Stimulated activated naive CD8-positive, alpha-beta T cell treated with anti-CD3 and anti-CD28 coated beads, Interleukin-15, Interleukin-2, amounts not matched to agents 100 U/mL and 50 U/mL, for 24 hours (primary cell): ENCODE measurements around the gene U2AF1L4.
A peak's percentile ranks its signal among the peaks of the same experiment; 100 is the strongest.

Source experiments
- ATAC-seq: fragments of 150-1000 bp; cut with Tn5 transposase; one replicate; pipeline ENCODE4 v1.10.0; 2021
- DNase-seq: peaks from one replicate; pipeline ENCODE4 v3.0.0; 2021

Gene U2AF1L4

DNA sequence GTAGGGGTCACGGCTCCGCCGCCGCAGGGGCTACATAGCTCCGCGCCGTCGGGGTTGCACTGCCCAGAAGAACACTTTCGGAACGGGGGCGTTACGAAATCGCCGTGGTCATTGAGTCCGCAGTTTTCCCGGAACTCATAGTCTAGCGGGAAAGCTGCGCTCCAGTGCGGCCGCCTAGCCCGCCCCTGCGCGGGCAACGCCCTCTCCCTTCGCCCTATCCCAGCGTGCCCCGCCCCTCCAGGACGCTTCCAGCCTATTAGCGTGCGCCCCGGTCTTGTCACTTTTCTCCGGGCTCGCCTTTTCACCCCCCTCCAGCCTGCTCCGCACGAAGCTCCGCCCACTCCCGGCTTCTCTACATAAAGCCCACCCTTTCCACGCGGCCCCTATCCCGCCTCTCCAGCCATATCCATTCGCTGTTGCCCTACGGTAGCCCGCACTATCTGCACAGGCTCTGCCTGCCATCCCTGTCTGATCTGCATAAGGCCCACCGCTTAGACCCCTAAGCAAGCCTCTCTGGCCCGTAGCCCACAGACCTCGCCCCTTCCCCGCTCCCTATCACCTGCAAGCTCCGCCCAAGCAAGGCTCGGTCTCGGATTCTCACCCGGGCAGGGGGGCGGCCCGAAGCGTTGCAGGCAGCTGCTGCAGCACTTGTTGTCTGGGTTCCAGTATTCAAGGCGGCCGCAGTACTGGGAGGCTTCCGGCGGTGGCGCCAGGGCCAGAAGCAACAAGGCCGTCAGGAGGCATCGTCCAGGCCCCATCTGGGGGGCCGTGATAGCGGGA, 4.6 kb downstream of the U2AF1L4 start:
- peak; percentile 98 for DNase-seq
- ATAC-seq = peak; percentile 73

DNA sequence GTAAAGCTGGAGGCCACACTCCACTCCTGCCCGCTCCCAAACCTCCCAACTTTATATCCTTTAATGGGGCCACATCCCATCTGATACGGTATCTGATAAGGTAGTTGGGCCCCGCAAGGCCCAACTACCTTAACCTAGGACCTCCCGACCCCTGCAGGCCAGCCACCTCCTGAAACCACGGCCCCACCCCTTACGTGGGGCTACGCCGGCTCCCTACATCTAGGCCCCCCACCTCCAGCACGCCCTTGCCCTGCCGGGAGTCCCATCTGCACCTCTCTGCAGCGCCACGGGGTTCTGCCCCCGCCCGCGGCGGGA, 5.2 kb downstream of the U2AF1L4 start:
- ATAC-seq = peak; percentile 10
- DNase-seq = no peak

DNA sequence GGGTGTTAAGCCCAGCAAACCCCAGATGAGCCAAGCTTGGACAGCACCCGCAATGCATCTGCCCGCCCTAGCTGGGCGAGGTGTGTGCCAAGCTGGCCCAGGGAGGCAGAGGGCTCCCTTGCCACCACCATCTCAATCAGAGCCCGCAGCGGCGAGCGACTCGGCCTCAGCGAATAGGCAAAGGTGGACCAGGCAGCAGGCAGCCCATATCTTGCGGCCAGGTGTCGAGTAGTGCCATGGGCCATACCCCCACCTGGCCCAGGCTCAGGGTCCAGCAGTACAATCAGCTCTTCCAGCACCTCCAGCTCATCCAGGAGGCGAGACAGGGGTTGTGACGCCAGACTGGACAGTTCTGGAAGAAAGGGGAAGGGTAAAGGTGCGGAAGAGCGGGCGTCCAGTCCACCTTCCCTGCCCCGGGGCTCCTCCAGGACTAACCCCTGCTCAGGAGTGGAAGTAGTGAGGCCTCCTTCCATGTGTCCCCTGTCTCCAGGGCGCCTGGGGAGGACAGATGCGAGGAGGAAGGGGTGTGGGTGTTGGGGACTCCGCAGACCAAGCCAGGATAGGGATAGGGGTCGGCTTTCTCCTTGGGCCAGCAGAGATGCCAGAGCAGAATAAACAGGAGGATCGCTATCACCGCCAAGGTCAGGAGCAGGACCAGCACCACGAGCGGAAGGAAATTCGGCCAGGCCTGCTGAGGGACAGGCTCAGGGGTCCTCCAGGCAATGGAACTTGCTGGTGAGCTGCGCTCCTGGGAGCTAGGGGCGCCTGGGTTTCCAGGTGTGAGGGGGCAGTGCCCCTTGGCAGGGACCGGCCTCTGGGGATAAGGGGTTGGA, 5.7 kb downstream of the U2AF1L4 start:
- no peak for ATAC-seq

DNA sequence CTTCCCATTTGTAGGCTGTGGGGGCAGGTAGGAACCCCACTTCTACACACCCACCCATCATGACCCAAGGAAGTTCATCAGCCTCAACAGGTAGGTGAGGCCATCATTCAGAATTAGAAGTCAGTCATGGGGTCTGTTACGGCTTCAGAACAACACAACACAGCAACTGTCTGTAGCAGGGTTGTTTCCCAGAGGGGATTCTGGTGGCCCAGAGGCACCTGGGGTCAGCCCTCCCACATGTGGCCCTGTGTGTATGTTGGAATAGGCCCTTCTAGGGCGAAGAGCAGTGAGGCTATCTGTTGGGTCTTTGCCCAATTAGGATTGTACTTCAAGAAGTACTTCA, 6.4 kb downstream of the U2AF1L4 start:
- DNase-seq (no peak), ATAC-seq (no peak)

More for the DNA sequence above, 5.7 kb downstream of the U2AF1L4 start:
- DNase-seq = no peak

DNA sequence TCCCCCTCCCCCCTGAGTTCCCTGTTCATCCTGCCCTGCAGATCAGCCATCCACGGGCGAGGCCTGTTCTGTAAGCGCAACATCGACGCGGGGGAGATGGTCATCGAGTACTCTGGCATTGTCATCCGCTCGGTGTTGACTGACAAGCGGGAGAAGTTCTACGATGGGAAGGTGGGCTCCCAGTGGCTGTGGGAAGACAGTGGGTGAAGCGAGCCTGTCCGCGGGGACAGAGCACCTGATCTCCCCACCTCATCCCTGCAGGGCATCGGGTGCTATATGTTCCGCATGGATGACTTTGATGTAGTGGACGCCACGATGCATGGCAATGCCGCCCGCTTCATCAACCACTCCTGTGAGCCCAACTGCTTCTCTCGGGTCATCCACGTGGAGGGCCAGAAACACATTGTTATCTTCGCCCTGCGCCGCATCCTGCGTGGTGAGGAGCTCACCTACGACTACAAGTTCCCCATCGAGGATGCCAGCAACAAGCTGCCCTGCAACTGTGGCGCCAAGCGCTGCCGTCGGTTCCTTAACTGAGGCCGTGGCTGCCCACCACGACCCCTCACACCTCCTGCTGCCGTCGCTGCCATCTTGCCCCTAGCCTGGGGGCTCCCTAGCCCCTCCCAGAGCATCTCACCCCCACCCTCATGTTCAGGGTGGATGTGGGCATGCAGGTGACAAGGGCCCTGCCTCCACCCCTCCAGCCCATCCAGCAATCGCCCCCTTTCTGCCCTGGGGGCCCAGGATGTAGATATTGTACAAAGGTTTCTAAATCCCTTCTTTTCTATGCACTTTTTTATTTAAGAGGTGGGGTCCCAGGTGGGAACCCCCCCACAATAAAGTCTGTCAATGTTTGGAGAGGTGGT, 7.0 kb downstream of the U2AF1L4 start:
- no peak for DNase-seq
- ATAC-seq = no peak

DNA sequence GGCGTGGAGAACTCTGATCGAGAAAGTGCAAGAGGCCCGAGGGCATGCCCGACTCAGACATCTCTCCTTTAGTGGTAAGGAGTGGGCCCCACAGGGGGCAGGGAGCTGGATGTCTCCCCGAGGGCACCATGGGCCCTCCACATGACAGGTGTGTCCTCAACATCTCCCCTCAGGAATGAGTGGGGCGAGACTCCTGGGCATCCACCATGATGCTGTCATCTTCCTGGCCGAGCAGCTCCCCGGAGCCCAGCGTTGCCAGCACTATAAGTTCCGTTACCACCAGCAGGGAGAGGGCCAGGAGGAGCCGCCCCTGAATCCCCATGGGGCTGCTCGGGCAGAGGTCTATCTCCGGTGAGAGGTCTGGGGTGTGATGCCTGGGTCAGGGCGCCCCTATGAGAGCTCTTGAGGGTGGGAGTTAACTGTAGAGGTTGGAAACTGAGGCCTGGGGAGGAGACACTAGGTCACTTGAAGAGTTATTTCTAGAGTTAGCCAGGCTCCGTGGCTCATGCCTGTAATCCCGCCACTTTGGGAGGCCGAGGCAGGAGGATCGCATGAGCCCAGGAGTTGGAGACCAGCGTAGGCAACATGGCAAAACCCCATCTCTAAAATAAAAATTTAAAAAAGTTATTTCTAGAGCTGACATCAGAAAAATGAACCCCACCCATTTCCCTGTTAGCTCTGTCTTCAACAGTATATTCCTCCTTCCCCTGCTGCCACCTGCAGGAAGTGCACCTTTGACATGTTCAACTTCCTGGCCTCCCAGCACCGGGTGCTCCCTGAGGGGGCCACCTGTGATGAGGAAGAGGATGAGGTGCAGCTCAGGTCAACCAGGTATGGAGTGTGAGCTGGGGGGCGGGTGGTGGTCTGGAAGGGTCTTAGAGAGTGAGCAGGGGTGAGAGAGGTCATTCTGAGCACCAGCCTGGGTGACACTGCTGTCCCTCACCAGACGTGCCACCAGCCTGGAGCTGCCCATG, 8.0 kb downstream of the U2AF1L4 start:
- ATAC-seq (no peak), DNase-seq (peak; percentile 39)

DNA sequence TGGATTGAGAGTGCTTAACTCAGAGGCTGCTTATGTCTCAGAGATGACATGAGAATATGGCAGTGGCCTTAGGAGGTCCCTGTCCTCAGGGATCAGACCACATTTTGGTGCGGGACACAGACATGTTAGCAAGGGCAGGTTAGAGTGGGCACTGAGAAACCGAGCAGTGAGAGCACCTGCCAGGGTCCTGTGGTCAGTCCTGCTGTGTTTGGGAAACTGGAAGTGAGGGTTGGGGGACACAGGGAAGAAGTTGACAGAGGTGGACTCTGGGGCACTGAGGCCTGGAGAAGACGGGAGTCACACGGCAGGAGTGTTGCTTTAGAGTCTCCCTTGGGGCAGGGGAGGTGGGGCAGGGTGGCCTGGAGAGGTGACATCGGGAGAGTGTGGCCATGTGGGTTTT, 10.3 kb downstream of the U2AF1L4 start:
- no peak for ATAC-seq
- DNase-seq = no peak

DNA sequence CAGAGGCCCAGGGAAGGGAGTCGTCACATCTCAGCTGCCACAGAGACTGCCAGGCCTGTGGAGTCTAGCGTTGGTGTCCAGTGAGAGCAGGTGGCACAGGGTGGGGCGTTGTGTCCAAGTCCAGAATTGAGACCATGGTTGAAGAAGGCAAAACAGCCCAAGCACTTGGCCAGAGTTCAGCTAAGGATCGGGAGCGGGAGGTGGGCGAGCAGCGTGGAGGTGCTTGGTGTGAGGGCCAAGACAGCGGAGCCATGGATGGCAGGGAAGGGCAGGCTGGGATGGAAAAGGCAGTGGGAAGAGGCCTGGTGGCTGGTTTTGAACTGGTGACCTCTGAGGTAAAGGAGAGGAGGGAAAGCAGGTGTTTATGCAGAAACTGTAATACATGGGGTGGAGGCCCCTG, 10.9 kb downstream of the U2AF1L4 start:
- DNase-seq (no peak), ATAC-seq (no peak)

DNA sequence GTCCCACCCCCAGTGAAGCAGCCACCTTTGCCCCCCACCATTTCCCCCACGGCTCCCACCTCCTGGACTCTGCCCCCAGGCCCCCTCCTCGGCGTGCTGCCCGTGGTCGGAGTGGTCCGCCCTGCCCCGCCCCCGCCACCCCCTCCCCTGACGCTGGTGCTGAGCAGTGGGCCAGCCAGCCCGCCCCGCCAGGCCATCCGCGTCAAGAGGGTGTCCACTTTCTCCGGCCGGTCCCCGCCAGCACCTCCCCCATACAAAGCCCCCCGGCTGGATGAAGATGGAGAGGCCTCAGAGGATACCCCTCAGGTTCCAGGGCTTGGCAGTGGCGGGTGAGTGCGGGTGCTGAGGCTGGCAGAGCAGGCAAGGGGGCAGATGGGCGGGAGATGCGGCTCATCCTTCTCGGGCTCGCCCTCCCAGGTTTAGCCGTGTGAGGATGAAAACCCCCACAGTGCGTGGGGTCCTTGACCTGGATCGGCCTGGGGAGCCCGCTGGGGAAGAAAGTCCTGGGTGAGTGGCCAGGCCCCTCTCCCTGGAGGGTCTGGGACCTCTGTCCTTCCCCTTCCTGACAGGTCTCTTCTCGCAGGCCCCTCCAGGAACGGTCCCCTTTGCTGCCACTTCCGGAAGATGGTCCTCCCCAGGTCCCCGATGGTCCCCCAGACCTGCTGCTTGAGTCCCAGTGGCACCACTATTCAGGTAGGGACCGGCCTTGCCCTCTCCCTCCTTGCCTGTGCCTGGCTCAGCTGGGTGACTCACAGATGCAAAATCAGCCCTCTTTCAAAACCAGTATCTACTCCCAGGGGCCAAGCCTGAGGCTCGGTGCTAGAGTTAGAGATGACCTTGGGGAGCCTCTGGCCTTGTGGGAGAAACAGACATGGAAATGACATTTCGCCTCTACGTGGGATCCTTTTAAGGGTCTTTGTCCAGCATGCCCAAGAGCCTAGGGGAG, 11.8 kb downstream of the U2AF1L4 start:
- ATAC-seq (no peak), DNase-seq (no peak)

DNA sequence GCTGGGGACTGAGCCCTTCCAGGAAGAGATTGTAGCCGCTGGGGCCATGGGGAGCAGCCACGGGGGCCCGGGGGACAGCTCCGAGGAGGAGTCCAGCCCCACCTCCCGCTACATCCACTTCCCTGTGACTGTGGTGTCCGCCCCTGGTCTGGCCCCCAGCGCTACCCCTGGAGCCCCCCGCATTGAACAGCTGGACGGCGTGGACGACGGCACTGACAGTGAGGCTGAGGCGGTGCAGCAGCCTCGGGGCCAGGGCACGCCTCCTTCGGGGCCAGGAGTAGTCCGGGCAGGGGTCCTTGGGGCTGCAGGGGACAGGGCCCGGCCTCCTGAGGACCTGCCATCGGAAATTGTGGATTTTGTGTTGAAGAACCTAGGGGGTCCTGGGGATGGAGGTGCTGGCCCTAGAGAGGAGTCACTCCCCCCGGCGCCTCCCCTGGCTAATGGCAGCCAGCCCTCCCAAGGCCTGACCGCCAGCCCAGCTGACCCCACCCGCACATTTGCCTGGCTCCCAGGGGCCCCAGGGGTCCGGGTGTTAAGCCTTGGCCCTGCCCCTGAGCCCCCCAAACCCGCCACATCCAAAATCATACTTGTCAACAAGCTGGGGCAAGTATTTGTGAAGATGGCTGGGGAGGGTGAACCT, 12.6 kb downstream of the U2AF1L4 start:
- ATAC-seq (no peak), DNase-seq (no peak)

DNA sequence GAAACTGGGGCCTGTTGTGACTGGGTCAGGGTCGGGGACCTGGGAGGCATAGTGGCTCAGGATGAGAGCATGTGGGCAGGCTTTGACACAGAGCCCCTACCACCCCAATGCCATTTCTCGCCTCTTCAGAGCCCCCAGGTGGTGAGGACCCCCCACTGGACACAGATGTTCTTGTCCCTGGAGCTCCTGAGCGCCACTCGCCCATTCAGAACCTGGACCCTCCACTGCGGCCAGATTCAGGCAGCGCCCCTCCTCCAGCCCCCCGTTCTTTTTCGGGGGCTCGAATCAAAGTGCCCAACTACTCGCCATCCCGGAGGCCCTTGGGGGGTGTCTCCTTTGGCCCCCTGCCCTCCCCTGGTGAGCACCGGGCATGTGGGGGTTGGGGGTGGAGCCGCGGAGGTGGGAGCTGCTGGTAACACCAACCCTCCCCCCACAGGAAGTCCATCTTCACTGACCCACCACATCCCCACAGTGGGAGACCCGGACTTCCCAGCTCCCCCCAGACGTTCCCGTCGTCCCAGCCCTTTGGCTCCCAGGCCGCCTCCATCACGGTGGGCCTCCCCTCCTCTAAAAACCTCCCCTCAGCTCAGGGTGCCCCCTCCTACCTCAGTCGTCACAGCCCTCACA, 13.3 kb downstream of the U2AF1L4 start:
- no peak for ATAC-seq

DNA sequence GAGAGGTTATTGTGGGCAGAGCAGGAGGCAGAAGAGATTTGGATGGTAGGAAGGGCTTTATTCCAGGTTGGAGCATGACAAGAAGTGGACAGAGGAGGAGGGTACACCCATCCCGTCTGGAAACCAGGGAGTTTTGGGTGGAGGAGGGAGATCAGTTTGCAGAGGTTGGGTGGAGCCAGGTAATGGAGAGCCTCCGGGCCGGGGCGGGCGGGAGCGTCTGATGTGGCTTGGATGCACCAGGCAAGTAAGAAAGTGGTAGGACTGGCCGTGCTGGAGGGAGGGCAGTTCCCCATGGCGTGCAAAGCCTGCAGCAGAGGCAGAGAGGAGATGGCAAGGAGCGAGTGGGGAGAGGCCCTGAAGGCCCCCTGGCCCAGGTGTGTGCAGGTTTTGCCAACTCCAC, 13.9 kb downstream of the U2AF1L4 start:
- ATAC-seq = no peak

More for the DNA sequence above, 13.3 kb downstream of the U2AF1L4 start:
- DNase-seq = no peak

DNA sequence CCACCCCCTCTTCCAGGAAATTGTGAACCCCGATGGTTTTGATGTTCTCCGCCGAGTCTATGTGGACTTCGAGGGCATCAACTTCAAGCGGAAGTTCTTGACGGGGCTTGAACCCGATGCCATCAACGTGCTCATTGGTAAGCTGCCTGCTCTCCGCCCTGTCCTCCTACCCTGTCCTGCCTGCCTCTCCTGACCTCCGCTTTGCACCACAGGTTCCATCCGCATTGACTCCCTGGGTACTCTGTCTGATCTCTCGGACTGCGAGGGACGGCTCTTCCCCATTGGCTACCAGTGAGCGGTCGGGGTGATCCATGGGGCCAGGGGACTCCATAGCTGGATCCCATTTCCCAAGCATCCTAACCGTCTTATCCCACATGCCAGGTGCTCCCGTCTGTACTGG, 14.9 kb downstream of the U2AF1L4 start:
- ATAC-seq (no peak), DNase-seq (no peak)

More for the DNA sequence above, 13.9 kb downstream of the U2AF1L4 start:
- DNase-seq = no peak

DNA sequence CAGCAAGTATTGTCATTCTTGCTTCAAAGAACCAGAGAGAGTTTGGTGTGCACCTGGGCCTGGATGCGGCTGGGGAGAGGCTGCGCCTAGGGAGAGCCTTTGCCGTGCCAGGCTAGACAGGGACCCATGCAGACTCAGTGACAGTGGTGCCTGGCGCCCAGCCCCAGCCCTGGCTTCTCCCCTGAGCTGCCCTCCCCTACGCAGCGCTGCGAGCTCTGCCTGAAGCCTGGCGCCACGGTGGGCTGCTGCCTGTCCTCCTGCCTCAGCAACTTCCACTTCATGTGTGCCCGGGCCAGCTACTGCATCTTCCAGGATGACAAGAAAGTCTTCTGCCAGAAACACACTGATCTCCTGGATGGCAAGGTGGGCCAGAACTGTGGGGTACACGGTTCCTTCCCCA, 15.5 kb downstream of the U2AF1L4 start:
- ATAC-seq (no peak), DNase-seq (no peak)

DNA sequence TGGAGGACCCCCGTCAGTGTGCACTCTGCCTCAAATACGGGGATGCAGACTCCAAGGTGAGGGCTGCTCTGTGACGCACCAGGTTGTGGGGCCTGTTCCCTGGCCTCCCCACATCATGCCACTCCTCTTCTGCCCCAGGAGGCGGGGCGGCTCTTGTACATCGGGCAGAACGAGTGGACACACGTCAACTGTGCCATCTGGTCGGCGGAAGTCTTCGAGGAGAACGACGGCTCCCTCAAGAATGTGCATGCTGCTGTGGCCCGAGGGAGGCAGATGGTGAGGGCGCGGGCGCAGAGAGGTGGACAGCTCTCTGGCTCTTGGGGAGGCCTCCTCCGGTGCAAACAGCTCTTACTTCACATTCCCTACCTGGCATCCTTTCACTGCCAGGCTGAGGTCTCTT, 16.2 kb downstream of the U2AF1L4 start:
- ATAC-seq (no peak), DNase-seq (no peak)

DNA sequence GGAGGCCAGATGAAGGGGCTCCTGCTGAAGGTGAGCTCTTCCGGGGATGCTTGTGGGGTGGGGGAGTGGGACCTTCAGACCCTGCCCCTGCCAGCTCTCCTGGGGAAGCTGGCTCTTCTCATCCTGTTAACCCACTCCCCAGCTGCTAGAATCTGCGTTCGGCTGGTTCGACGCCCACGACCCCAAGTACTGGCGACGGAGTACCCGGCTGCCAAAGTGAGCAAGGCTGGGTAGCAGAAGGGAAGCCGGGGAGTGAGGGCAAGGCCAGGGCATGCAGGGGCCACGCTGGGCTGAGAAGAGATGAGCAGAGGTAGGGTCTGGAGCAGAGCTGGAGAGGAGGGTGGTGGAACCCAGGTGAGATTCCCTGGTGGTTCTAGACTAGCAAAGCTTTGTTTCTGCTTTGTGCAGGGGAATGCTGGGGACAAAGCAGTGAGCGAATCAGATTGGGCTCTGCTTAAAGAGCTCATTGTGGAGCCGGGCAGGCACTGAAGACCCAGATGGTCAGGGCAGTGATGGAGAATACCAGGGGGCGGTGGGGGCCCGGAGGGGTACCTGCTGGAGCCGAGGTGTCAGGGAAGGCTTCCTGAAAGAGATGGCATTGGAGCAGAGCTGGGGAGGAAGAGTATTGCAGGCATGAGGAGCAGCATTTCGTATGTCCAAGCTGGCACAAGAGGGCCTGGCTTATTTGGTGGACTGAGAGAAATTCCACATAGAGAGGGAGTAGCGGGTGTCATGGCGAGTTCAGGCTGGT, 17.1 kb downstream of the U2AF1L4 start:
- DNase-seq = no peak
- no peak for ATAC-seq

DNA sequence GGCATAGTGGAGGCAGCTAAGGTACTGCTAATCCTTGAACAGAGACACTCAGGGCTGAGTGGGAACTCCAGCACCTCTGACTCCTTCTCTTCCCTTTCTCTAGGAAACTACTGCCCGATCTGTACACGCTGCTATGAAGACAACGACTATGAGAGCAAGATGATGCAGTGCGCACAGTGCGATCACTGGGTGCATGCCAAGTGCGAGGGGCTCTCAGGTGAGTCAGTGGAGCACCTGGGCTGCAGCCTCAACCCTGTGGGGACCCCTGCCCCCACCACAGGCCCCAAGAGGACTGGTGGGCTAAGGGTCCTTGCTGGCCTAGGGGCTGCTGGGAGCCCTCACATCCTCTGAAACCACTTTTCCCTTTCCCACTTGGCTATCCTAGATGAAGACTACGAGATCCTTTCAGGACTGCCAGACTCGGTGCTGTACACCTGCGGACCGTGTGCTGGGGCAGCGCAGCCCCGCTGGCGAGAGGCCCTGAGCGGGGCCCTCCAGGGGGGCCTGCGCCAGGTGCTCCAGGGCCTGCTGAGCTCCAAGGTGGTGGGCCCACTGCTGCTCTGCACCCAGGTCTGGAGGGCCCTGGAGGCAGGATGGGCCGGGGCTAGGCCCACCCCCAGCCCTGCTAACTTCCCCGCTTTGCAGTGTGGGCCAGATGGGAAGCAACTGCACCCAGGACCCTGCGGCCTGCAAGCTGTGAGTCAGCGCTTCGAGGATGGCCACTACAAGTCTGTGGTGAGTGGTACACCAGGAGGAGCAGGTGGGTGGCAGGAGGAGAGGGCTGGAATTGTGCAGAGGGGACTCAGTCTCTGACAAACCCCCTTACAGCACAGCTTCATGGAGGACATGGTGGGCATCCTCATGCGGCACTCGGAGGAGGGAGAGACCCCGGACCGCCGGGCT, 17.9 kb downstream of the U2AF1L4 start:
- ATAC-seq (no peak), DNase-seq (no peak)
